DND-41 (cell line): ENCODE results near the gene KRTAP5-9.
"Not testable (repeated sequence)": the region's sequence is repeated elsewhere in the genome, so short reads cannot be mapped to it uniquely, and the experiment has no call there.

Experiments used
- ATAC-seq: fragments of 200-7000 bp; cut with Tn5 transposase; 3 replicates; pipeline ENCODE4 v1.9.1; 2021; ENCODE audit warnings: low read depth; ENCODE audit not compliant: insufficient read depth
- DNase-seq: peaks from one replicate; pipeline ENCODE4 v3.0.0-alpha.2; 2020
- H2AFZ ChIP-seq: 2 replicates; pipeline ENCODE4 v1.6.0; 2012; ENCODE audit warnings: low read depth, low read length
- H3K27ac ChIP-seq: 2 replicates; pipeline ENCODE4 v1.5.1; 2012; ENCODE audit warnings: low read length, inconsistent platforms
- H3K27me3 ChIP-seq: fragments of 200-600 bp; sonication (generic); 2 replicates; pipeline ENCODE4 v1.6.0; 2012; ENCODE audit warnings: low read length, mild to moderate bottlenecking, inconsistent platforms; ENCODE audit not compliant: insufficient read depth, poor library complexity
- H3K36me3 ChIP-seq: 2 replicates; pipeline ENCODE4 v1.5.1; 2012; ENCODE audit warnings: low read length, inconsistent platforms; ENCODE audit not compliant: insufficient read depth
- H3K4me1 ChIP-seq: 2 replicates; pipeline ENCODE4 v1.5.1; 2012; ENCODE audit warnings: mild to moderate bottlenecking, low read length; ENCODE audit not compliant: insufficient read depth
- H3K4me2 ChIP-seq: 2 replicates; pipeline ENCODE4 v1.6.0; 2012; ENCODE audit warnings: mild to moderate bottlenecking, moderate library complexity, low read length, inconsistent platforms; ENCODE audit not compliant: insufficient read depth
- H3K4me3 ChIP-seq, 2 experiments: fragments of 200-600 bp in 1 of 2; shearing (Covaris generic) in 1 of 2; 2 replicates each; pipeline ENCODE4 v1.5.1; 2012 to 2016; ENCODE audit warnings: inconsistent platforms in 2 of 2, low read length in 2 of 2, mild to moderate bottlenecking in 2 of 2, low read depth in 1 of 2, moderate library complexity in 1 of 2
- H3K79me2 ChIP-seq: 2 replicates; pipeline ENCODE4 v1.6.0; 2012; ENCODE audit warnings: low read length, inconsistent platforms; ENCODE audit not compliant: insufficient read depth
- H3K9ac ChIP-seq: 2 replicates; pipeline ENCODE4 v1.6.0; 2012; ENCODE audit warnings: low read depth, mild to moderate bottlenecking, inconsistent platforms, low read length, moderate library complexity
- H3K9me3 ChIP-seq: 2 replicates; pipeline ENCODE4 v1.5.1; 2012; ENCODE audit warnings: low read length, moderate library complexity, mild to moderate bottlenecking, inconsistent platforms; ENCODE audit not compliant: insufficient read depth, severe bottlenecking
- H4K20me1 ChIP-seq: 2 replicates; pipeline ENCODE4 v1.6.0; 2012; ENCODE audit warnings: low read length; ENCODE audit not compliant: insufficient read depth
- CTCF ChIP-seq: IDR thresholded peaks from 2 replicates; pipeline ENCODE4 v1.5.1; 2012; ENCODE audit warnings: borderline replicate concordance, low read length, moderate library complexity, mild to moderate bottlenecking; ENCODE audit not compliant: poor library complexity, severe bottlenecking; ENCODE audit errors: extremely low read depth
- EZH2 ChIP-seq: IDR thresholded peaks from 3 replicates; pipeline ENCODE4 v1.6.1; 2012; ENCODE audit warnings: borderline replicate concordance, low read depth, mild to moderate bottlenecking, moderate library complexity, low read length, inconsistent platforms; ENCODE audit not compliant: severe bottlenecking

KRTAP5-9 gene

GRCh38 chr11:71527576-71528210 lies 20.5 kb upstream of the KRTAP5-9 start:
- Histone ChIP-seq H3K9ac (no peak overlapping the region), H3K4me2 (no peak overlapping the region), H3K27ac (no peak overlapping the region), H3K9me3 (no peaks in the 10 kb centered on the region), H2AFZ (no peak overlapping the region), H3K36me3 (no peaks in the 10 kb centered on the region), H4K20me1 (no peaks in the 10 kb centered on the region), H3K27me3 (no peaks in the 10 kb centered on the region), H3K4me3 (no peak overlapping the region), H3K4me1 (no peaks in the 10 kb centered on the region), H3K79me2 (no peaks in the 10 kb centered on the region)
- ATAC-seq (no peak), DNase-seq (no peak)
- TF ChIP-seq EZH2: no peak
- TF ChIP-seq CTCF: no peak

GRCh38 chr11:71530602-71531001 lies 17.6 kb upstream of the KRTAP5-9 start:
- Histone ChIP-seq H3K4me2 (no peak overlapping the region), H3K79me2 (no peaks in the 10 kb centered on the region), H3K4me3 (no peak overlapping the region), H3K9me3 (no peaks in the 10 kb centered on the region), H3K36me3 (no peaks in the 10 kb centered on the region), H3K27me3 (no peaks in the 10 kb centered on the region), H3K4me1 (no peaks in the 10 kb centered on the region), H3K9ac (no peak overlapping the region), H4K20me1 (no peaks in the 10 kb centered on the region), H2AFZ (no peak overlapping the region), H3K27ac (no peak overlapping the region)
- ATAC-seq (no peak), DNase-seq (no peak)
- no peak for TF ChIP-seq CTCF
- no peak for TF ChIP-seq EZH2

GRCh38 chr11:71532036-71532610 lies 16.1 kb upstream of the KRTAP5-9 start:
- Histone ChIP-seq H3K27me3 (no peaks in the 10 kb centered on the region), H3K4me3 (no peak overlapping the region), H2AFZ (no peak overlapping the region), H3K27ac (no peak overlapping the region), H3K9me3 (no peaks in the 10 kb centered on the region), H3K79me2 (no peaks in the 10 kb centered on the region), H3K9ac (no peak overlapping the region), H4K20me1 (no peaks in the 10 kb centered on the region), H3K4me1 (no peaks in the 10 kb centered on the region), H3K4me2 (no peak overlapping the region), H3K36me3 (no peaks in the 10 kb centered on the region)
- no peak for TF ChIP-seq CTCF
- TF ChIP-seq EZH2: no peak
- no peak for DNase-seq
- no peak for ATAC-seq

- not testable (repeated sequence) for H3K27me3 ChIP-seq, H3K27ac ChIP-seq, H3K4me1 ChIP-seq, H3K9ac ChIP-seq, H3K4me3 ChIP-seq, H2AFZ ChIP-seq, DNase-seq, H3K36me3 ChIP-seq, H3K4me2 ChIP-seq, ATAC-seq, H3K9me3 ChIP-seq, H3K79me2 ChIP-seq, H4K20me1 ChIP-seq
Measured at GRCh38 chr11:71534711-71535608, 13.3 kb upstream of the KRTAP5-9 start.
